Amniotic stem cell (primary cell): Measurements from ENCODE around the gene EFNA2.

Experiments
- DNase-seq: peaks from one replicate; lab custom pipeline; 2025; lab: John Stamatoyannopoulos, UW

The EFNA2 gene

DNA sequence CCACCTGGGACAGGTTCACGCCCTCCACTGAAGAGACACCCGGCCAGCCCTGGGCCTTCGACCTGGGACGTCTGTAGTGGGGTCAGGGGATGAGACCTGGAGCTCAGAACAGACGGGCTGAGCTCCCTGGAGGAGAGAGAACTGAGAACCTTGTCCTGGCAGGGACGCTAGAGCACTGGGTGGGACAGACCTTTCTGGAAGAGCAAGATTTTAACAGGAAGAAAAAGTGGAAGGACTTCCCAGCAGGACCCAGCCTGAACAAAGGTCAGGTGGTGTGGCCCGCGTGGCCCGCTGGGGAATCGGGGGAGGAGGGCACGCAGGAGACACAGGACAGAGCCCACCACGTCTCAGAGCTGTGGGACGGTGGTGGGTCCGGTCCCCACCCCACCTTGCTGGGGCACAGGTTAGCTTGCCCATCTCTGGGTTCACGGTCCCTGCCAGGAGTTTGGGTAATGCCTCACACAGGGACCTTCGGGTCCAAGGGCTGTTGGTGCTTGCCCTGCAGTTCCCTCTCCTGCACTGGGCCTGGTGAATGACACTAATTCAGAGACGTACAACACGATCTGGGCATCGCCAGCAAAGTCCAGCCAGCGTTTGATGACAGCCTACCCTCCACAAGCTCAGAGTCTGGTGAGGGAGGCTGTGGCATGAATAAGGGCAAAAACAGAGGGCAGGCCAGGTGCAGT, 1.2 kb upstream of the EFNA2 start:
- no peak for DNase-seq

DNA sequence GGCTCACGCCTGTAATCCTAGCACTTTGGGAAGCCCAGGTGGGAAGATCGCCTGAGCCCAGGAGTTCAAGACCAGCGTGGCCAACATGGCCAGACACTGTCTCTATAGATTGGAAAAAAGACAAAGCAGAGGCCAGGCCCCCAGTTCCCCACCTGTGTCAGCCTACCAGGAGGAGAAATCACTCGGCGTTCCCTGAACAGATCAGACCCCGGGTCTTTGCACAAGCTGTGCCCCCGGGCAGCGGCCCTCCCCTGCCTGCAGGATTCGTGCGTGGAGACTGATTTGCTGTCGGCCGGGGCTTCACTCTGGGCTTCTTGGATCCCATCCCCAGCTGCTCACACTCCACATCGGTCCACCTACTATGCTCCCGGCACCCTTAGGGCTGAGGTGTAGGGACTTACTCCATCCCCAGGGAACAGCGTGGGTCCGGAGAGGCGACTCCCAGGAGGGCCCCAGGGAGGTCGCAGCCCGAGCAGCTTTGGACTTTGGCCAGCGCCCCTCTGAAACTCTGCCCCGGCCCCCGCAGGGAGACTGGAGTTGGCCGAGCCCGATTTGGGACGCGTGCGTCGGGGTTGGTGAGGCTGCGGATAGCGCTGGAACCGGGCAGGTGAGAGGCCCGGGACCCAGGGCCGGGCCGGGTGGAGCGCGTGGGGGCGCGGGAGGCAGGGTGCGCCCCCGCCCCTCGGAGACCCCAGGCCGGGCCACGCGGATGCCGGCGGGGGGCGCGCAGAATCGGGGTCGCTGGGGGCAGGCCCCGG, 515 bp upstream of the EFNA2 start:
- no peak for DNase-seq

DNA sequence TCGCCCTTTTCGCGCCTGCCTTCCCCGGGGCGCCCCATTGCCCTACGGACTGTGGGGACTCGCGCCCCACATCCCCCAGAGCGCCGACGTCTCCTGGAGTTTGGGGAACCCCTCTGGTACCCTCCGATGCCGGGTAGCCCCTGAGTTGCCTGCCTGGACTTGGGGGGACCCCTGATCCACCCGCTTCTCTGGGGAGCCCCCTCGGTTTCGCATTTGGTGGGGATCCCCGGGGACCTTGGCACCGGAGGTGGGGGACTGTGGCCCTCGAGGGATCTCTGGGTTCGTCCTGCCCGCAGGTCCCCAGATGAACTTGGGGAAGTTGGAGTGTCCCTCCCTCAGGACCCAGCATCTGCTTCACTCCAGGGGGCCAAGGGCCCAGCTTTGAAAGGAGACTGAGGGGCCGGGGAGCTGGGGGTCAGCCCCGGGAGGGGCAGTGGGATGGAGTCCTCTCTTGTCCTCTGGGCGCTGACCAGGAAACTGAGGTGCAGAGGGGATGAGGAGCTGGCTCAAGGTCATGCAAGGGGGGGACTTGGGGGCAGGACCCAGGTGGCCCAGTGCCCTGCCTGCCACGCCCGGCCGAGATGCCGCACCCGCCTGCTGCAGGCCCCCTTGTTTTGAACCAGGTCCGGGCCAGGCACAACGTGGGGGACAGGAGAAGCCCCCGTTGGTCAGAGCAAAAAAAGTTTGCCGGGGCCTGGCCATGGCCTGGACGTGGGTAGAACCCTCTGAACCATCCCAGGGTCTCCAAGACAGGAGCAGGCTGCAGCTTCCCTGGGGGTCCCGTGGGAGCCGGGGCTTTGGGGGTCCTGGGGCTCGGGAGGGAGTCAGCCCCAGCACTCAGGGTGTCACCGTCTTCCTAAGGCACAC, 1.0 kb downstream of the EFNA2 start:
- DNase-seq: no peak

DNA sequence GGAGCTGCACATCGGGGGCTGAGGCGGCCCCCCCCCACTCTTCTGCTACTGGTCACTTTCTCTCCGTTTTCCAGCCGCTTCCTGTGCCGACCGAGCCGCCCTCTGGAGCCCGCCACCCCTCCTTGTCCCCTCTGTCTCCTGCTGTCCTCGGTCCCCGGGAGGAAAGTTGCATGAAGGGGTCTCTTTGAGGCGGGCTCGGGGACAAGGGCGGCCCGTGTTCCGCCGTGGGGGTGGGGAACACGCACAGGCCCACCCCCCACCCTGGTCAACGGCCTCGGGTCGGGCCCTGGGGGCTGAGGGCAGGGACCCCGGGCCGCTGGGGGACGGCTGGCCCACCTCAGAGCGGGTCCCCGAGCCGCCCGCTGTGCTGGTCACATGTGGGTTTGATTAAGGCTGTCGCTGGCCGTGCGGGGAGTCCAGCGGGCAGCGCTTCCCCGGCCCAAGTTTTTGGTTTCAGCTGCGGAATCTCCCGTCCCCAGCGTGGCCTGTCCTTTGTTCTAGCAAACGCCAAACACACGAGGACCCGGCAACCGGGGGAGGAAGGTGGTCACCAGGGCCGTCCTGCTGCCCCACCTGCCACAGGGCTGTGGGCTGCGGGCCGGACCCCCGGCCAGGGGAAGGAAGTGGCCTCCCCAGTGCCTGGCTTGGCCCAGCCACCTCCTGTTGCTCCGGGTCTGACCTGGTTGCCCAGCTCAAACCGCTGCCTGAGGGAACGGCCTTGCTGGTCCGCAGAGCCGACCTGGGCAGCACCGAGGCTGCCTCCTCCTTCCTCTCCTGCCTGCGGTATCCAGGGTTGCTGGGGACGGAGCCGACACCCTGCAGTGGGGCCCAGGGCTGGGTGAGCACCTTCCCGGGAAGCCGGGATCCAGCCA, 1.9 kb downstream of the EFNA2 start:
- no peak for DNase-seq

DNA sequence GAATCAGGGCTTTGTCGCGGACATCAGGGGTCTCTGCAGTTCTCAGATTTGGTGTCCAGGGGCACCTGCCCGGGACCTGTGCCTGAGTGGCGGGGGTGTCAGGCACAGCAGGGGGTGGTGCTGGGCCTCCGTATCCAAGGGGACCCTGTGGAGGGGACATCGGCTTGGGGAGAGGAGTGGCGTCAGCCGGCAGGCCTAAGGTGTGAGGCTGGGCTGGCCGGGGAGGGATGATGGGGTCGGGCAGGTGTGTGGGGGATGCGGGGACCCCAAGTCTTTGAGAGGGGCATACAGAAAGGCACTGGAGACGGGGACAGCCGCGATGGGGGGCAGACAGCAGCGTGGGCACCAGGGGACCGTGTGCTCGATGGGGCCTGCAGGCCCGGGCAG, 2.5 kb downstream of the EFNA2 start:
- no peak for DNase-seq

DNA sequence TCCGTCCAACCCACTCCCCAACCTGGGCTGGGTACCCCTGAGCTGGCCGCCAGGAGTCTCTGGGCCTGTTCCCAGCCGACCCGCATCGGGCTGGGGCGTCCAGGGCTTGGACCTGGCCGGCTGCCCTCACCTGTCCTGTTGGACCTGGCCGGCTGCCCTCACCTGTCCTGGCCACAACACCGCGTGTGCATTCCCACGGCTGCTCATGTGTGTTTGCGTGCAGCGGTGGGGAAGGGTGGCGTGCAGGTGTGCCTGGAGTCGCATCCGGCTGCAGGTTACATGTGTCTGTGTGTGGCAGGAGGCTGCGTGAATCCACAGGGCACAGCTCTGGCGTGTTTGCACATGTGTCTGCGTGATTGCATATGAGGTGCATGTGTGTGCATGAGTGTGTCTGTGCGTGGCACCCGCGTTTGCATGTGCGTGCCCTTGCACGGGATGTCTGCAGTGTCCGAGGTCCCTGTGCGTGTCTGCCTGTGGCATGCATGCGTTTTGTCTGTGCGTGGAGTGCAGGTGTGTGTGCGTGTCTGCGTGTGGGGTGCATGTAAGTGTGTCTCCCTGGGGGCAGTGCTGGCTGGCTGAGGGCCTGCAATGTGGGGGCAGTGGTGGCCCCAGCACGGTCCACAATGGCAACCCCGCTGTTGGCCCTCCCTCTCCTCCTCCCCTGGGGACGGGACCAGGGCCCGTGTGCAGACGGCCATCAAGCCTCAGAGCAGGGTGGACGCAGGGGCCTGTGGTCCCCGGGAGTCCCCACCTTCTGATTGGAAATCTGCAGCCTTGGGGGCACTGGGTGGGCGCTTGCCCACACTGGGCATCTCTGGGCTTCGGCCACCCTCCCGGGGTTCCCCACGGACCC, 3.4 kb downstream of the EFNA2 start:
- no peak for DNase-seq

DNA sequence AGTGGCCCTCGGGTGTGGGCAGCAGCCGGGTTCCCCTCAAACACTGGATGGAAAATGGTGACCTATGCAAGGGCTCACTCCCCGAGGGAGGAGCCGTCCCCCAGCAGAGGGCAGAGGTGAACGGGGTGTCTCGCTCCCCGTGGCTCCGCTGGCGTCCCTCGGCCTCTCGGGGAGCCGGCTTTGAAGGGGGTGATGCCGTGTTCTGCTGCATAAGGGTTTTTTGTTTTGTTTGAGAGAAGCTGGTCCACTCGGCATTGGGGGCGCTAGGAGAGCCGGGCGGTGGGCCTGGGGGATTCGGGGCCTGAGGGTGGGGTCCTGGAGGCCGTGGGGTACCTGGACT, 4.0 kb downstream of the EFNA2 start:
- DNase-seq: no peak

DNA sequence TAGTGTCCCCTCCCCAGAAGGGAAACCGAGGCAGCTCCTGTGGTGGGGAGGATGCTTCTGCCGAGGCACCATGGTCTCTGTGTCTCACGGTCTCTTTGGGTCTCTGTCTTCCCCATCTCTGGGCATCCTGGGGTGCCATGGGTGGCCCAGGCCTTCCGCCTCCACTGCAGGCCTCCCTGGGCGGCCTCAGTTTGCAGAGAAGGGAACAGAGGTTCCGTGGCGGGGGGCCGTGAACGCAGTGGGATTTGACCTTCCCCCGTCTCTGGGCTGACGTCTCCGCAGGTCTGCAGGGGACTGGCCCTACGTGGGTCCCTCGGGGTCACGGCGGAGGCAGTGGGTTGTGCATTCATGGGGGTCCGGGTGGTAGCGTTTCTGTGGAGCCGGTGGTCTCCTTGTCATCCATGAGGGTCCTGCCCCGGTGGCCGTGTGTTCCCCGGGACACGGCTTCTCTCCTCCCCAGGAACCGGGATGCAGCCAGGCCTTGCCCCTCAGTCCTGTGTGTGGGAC, 4.6 kb downstream of the EFNA2 start:
- no peak for DNase-seq

DNA sequence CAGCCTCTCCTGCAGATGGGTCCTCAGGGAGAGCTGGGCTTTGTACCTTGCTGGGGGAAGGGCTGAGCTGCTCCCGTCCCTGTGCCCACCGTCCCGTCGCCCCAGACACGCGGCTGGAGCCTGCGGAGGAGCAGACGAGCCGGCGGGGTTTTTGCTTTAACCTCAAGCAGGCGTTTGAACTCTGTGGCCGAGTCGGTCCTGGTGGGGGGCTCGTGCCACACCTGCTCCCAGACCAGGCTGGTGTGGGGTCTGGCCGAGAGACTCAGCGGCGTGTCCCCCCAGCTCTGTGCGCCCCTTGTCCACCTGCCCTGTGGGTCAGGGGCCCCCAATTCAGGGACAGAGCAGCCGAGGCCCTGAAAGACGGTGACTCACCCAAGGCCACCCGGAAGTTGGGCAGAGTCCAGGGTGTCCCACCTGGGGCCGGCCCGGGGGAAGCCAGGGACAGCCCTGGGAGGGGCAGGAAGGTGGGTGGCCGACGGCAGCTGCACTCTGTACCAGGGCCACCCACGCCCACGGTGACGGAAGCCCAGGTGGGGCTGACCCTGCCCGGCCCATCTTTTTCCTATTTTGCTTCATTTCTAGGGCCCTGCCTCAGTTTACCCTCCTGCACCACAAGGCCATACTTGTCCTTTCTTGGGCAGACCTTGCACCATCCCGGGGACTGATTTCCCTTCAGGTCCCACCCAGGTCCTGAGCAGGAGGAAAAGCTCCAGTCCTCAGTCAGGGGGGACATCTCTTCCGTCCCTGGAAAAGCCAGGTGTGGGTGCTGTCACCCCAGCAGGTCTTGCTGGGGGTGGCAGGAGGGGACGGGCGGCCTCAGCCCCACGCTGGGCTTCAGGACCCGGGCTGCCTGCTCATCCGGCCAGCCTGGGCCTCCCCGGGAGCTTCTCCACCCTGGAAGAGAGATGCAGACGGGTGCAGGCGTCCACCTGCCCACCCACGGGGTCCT, 5.3 kb downstream of the EFNA2 start:
- no peak for DNase-seq

DNA sequence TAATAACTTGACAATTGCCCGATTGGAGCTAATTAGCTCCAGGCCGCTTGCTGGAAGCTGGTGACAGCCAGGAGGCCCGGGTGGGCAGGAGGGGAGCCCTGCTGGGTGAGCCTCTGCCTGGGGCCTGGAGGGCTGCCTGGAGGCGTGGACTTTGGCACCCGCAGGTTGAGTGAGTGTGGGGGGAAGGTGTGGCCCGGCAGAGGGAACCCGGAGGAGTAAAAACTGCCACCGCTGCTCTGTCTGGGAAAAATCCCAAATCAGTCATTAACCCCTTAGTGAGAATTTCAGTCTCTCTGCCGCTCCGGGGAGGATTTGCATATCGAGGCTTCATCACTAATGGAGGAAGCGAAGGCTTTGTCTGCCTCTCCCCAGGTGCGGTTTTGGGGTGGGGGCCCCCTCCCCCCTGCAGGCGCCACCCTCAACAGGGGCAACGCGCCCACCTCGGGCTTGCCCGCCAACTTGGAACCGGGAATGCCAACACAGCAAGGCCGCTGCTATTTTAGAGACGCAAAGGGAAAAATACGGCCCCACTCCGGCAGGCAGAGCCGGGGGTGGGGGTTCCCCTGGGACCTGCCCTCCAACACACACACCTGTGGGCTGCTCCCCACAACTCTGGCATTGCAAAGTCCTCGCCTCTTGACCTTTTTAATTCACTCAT, 6.2 kb downstream of the EFNA2 start:
- no peak for DNase-seq

DNA sequence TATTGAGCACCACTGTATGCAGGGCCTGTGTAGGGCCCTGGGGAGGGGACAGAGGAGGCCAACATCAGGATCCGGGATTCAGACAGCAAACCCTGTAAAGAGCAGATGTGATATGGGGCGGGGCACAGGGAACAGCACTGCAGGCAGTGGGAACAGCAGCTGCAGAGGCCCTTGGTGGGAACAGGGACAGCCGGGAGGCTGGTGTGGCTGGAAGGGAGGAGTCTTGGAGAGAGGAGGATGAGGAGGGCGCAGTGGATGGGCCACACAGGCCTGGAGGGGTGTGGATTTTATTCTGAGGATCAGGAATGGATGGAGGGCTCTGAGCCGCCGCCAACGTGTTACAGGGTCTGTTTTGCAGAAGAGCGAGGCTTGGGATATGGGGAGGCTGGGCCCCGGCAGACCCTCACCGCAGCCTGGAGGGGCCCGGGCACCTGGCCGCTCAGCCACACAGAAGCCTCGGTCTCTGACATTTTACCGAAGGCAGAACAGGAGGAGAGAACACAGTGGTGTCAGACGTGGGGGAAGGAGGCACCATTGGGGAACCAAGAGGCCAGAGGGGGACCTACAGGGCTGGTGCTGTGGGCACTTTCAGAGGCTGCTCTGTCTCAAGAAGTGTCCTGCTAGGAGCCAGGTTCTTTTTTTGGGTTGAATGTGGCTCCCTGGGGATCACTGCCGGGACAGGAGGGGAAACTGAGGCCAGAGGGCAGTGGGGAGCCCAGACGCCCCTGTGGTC, 6.9 kb downstream of the EFNA2 start:
- no peak for DNase-seq

DNA sequence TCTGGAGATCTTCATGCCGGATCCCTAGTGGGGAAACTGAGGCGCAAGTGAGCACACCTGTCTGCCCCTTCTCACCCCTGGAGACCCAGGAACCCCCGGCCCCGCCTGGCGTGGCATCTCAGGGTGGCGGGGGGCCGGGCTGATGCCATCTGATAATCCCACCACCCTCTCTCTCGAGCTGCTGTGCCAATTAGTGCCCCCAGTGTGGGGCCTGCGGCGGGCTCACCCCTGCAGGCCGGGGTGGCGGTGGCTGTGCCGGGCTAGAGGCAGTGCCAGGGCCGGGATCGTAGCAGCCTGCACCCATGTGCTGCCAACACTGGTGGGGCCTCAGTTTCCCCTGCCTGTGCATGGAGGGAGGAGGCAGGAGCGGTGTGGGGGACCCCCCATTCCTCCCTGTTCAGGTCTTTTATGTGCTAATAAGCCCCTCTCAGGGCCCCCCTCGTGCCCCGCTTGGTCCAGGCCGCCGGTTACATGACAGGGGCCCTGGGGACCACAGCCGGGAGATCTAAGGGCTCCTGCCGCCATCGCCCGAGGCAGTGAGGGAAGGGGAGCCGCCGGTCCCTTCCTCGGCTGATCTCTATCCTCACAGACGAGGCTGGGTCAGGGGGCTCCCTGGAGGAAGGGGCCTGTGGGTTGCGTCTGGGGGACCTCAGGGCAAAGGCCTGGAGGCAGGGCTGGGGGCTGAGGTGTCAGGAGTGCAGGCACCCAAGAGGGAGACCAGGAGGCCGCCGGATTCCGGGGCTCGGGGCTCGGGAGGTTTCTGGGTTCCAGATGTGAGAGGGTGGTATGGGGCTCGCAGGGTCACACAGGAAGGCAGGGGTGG, 8.3 kb downstream of the EFNA2 start:
- no peak for DNase-seq

DNA sequence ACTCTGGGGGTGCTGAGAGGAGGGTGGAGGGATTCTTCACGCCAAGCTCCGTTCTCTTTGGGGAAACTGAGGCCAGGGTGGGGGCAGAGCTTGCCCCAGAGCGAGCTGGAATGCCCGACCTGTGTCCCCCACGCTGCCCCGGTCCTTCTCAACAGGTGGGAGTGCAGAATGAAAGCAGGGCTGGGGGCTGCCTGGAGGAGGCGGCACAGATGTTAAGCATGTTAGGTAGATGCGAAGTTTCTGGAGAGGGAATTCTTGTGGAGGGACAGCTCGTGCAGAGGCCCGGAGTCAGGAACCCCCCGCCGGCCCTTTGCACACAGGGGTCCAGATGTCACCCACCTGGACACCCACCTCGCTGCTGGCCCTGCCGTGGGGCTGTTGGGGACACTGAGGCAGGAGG, 9.0 kb downstream of the EFNA2 start:
- no peak for DNase-seq

DNA sequence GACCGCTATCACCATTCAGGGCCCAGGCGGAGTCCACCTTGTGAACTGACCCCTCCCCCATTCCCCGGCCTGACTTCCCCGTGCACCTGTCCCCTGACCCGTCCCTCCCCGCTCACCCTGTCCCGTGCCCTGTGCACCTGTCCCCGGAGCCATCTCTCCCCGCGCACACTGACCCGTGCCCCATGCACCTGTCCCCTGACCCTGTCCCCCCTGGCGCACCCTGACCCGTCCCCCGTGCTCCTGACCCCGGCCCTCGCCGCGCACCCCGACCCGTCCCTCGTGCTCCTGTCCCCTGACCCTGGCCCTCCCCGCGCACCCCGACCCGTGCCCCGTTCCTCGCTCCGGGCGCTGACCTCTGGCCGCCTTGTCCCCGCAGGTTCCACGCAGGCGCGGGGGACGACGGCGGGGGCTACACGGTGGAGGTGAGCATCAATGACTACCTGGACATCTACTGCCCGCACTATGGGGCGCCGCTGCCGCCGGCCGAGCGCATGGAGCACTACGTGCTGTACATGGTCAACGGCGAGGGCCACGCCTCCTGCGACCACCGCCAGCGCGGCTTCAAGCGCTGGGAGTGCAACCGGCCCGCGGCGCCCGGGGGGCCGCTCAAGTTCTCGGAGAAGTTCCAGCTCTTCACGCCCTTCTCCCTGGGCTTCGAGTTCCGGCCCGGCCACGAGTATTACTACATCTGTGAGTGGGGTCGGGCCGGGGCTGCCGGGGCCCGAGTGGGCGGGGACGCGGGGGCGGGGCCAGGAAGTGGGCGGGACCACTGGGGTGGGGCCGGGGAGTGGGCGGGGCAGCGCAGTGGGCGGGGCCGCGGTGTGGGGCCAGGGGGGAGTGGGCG, 9.7 kb downstream of the EFNA2 start:
- no peak for DNase-seq

DNA sequence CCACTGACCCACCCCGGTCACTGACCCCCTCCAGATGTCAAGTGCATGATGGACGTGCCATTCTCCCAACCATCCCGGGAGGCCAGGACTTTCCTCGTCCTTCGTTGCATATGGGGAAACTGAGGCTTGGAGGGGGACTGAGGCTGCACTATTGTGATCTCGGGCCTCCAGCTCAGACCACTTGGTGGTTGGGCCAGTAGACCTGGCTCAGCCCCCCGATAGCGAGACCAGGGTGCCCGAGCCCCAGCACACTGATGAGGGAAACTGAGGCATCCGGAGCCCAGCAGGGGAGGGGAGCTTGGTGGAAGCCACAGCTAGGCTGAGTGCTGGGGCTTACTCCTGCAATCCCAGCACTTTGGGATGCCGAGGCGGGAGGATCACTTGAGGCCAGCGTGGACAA, 10.4 kb downstream of the EFNA2 start:
- DNase-seq: no peak

DNA sequence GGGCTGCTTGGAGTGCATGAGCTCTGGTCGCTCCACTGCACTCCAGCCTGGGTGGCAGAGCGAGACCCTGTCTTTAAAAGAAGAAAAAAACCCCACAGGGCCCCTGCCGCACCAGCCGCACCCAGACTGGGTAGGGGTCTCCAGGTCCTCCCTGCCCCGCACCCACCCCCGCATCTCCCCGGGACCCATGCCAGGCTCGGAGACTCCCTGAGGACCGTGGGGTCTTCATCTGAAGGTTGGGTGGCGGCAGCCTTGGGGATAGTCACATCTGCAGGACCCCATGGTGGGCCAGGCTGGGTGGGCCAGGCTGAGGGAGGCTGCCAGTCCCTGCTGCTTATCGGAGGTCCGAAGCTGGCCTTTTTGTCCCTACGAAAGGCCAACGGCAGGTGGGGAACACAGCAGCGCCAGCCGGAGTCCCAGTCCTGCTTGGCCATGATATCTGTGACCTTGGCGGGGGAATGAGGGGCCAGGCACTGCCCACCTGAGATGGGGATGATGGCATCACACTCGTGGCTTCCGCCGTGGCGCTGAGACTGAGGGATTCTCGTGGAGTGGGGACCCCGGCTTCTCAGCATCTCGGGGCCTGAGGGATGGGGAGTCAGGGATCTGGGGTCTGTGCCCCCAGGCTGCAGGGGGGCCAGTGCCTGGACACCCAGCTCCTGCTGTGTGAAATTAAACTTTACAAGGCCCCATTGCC, 11.1 kb downstream of the EFNA2 start:
- no peak for DNase-seq
